Islet precursor cell (in vitro differentiated cells): ENCODE measurements around the gene HECW1.
"Not testable (repeated sequence)": the region's sequence is repeated elsewhere in the genome, so short reads cannot be mapped to it uniquely, and the experiment has no call there.

Experiments
- DNase-seq: peaks from one replicate; pipeline ENCODE4 v3.0.0-alpha.2; 2018

Gene HECW1

GRCh38 chr7:43112941-43113621 lies 634 bp downstream of the HECW1 start:
- DNase-seq = peak; percentile 83

GRCh38 chr7:43113622-43114457 lies 1.4 kb downstream of the HECW1 start:
- DNase-seq = no peak

GRCh38 chr7:43114458-43114780 lies 2.0 kb downstream of the HECW1 start:
- DNase-seq = no peak

- DNase-seq = no peak
Measured at GRCh38 chr7:43116451-43116850, 4.0 kb downstream of the HECW1 start.

GRCh38 chr7:43117095-43117494 lies 4.6 kb downstream of the HECW1 start:
- DNase-seq = no peak

- no peak for DNase-seq
Measured at GRCh38 chr7:43117861-43118260, 5.4 kb downstream of the HECW1 start.

- no peak for DNase-seq
Measured at GRCh38 chr7:43118313-43118712, 5.9 kb downstream of the HECW1 start.

GRCh38 chr7:43119371-43120075 lies 7.1 kb downstream of the HECW1 start:
- no peak for DNase-seq

GRCh38 chr7:43121973-43122372 lies 9.5 kb downstream of the HECW1 start:
- DNase-seq = no peak

- DNase-seq = no peak
Measured at GRCh38 chr7:43123457-43123856, 11.0 kb downstream of the HECW1 start.

GRCh38 chr7:43124388-43124787 lies 11.9 kb downstream of the HECW1 start:
- DNase-seq = no peak

- DNase-seq = no peak
Measured at GRCh38 chr7:43130347-43130746, 17.9 kb downstream of the HECW1 start.

- DNase-seq = peak; percentile 69
Measured at GRCh38 chr7:43135129-43135528, 22.7 kb downstream of the HECW1 start.

GRCh38 chr7:43136064-43136463 lies 23.6 kb downstream of the HECW1 start:
- DNase-seq = no peak

- DNase-seq = not testable (repeated sequence)
Measured at GRCh38 chr7:43137121-43137744, 24.8 kb downstream of the HECW1 start.

GRCh38 chr7:43137811-43138210 lies 25.4 kb downstream of the HECW1 start:
- no peak for DNase-seq

- no peak for DNase-seq
Measured at GRCh38 chr7:43138710-43139109, 26.3 kb downstream of the HECW1 start.

- no peak for DNase-seq
Measured at GRCh38 chr7:43139137-43139536, 26.7 kb downstream of the HECW1 start.

- DNase-seq = no peak
Measured at GRCh38 chr7:43140186-43140585, 27.7 kb downstream of the HECW1 start.

GRCh38 chr7:43141091-43141490 lies 28.6 kb downstream of the HECW1 start:
- peak; percentile 75 for DNase-seq

GRCh38 chr7:43142703-43143102 lies 30.3 kb downstream of the HECW1 start:
- DNase-seq = no peak

- no peak for DNase-seq
Measured at GRCh38 chr7:43143918-43144589, 31.6 kb downstream of the HECW1 start.
